ENCODE measurements around the gene SAMM50. TPM values are rescaled to one million over a fixed set of nuclear protein-coding genes. Genes with fewer than 3 reads are reported as not detected.

The SAMM50 gene
- total RNA-seq, 1 experiment from 2014 or later, result 40.8 TPM

DNA sequence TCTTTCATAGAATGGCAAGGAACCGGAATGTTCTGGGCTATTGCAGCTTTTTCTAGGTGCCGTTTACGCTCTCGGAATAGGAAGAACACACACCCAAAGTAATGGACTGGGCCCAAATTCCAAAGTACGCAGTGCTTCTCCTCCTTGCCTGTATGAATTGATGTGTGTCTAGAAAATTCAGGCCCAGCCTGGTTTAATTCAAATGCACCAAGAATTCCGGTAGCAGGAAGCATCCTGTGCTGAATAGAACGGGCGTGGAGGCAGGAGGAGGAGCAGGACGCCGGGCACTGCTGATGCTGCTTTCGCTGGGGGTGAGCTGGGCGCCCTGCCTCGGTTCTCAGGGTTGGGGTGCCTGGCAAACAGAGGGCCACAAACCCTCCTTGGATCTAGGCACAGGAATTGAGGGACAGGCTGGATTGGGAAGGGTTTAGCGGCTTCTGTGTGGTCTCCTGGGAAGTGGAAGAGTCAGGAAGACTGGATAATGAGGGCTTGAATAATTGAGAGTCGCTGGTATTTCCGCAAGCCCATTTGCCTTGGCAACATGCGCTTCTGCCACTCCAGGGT, 70.9 kb downstream of the SAMM50 start (continued):
- TF ChIP-seq, protein P1, sequence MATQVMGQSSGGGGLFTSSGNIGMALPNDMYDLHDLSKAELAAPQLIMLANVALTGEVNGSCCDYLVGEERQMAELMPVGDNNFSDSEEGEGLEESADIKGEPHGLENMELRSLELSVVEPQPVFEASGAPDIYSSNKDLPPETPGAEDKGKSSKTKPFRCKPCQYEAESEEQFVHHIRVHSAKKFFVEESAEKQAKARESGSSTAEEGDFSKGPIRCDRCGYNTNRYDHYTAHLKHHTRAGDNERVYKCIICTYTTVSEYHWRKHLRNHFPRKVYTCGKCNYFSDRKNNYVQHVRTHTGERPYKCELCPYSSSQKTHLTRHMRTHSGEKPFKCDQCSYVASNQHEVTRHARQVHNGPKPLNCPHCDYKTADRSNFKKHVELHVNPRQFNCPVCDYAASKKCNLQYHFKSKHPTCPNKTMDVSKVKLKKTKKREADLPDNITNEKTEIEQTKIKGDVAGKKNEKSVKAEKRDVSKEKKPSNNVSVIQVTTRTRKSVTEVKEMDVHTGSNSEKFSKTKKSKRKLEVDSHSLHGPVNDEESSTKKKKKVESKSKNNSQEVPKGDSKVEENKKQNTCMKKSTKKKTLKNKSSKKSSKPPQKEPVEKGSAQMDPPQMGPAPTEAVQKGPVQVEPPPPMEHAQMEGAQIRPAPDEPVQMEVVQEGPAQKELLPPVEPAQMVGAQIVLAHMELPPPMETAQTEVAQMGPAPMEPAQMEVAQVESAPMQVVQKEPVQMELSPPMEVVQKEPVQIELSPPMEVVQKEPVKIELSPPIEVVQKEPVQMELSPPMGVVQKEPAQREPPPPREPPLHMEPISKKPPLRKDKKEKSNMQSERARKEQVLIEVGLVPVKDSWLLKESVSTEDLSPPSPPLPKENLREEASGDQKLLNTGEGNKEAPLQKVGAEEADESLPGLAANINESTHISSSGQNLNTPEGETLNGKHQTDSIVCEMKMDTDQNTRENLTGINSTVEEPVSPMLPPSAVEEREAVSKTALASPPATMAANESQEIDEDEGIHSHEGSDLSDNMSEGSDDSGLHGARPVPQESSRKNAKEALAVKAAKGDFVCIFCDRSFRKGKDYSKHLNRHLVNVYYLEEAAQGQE (IDR thresholded peaks at IDR 0.05; ENCODE audit: low read depth), result no peak
- TF ChIP-seq YY1 (IDR thresholded peaks at IDR 0.05; ENCODE audit: extremely low read depth, insufficient replicate concordance, low read depth, low read length), result no peak
- no peak for TF ChIP-seq EZH2phosphoT487 (IDR thresholded peaks at IDR 0.05; ENCODE audit: borderline replicate concordance)
- TF ChIP-seq ELF1 (IDR thresholded peaks at IDR 0.05; ENCODE audit: borderline replicate concordance, low read depth), result no peak

DNA sequence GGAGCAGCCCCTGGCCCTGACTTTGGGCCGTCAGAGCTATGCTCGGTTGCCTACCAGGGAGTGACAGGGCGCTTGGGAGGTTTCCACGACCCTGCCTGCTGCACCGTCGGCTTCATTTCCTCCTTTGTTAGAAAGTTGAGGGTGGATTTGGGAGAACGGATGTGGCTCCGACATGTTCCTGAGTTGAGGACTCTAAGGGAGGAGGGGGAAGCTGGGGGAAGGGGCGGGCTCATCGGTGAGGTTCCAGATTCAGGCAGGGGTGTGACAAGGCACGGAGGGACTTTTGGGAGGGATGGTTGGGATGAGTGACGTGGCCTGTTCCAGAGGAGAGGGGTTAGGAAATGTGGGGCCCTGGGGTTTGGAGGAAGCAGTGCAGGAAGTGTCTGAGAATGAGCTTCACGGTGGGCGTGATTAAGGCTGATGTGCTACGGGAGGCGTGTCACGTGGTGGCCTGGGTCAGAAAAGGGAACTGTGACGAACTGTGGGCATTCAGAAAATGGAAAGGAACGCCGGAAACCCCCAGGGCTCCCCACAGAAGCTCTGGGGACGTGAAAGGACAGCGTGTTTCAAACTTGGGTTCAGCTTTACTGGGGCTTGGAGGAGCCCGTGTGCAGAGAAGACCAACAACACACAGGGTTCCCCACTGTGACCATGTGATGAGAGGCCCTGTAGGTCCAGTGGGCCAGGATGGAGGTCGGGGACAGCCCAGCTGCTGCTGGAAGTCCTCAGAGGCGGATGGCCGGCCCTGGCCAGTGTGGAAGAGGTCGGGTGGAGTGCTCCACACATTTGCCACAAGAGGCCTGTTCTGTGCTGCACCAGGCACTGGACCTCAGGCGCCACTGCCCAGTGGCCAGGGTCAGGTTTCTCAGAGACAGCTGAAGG, 71.6 kb downstream of the SAMM50 start:
- intact Hi-C loops (cut with micrococcal nuclease), result no loop called here
- Histone ChIP-seq H3K4me1 (ENCODE audit: control insufficient read depth in 1 of 2, insufficient read depth in 2 of 2, low read length in 2 of 2) (peaks cover 0 to 19% of the 10 kb centered on the region in 2 experiments; a peak in 1 of 4 replicates), H3K4me2 (ENCODE audit: low read length) (no peak overlapping the region), H3K4me3 (replicated peaks in 1 of 2; ENCODE audit: low read depth in 1 of 2, low read length in 2 of 2) (no peak overlapping the region), H4K20me1 (ENCODE audit: insufficient read depth) (no peaks in the 10 kb centered on the region), H3K36me3 (ENCODE audit: control insufficient read depth in 1 of 2, insufficient read depth in 2 of 2, low read length in 2 of 2) (no peaks in the 10 kb centered on the region), H3K27ac (ENCODE audit: low read depth, low read length) (no peak overlapping the region), H3K79me2 (ENCODE audit: insufficient read depth, low read length) (peaks cover 18% of the 10 kb centered on the region; the same call in 1 of the 2 replicates), H2AFZ (ENCODE audit: low read depth, low read length, poor library complexity, severe bottlenecking) (no peak overlapping the region), H3K9me2 (ENCODE audit: insufficient read depth) (no peaks in the 10 kb centered on the region), H3K27me3 (ENCODE audit: insufficient read depth, low read length) (no peaks in the 10 kb centered on the region), H3K9me3 (ENCODE audit: control insufficient read depth in 1 of 2, insufficient read depth in 1 of 2, low read depth in 1 of 2, low read length in 2 of 2) (no peaks in the 10 kb centered on the region), H3K9ac (ENCODE audit: low read length) (no peak overlapping the region)
- RAD21 ChIA-PET (ENCODE audit: low non-redundant PET in 1 of 2, low total read pairs in 2 of 2, uncharacterized antibody in 2 of 2, unreplicated experiment in 2 of 2), result no interaction called here
- CTCF ChIA-PET, result no interaction called here
- DNase-seq (ENCODE audit: low read depth, low spot score), result no peak
- ATAC-seq, result no peak
- BruUV-seq (replicated peaks), result no TSS peak
- POLR2A ChIA-PET, result no interaction called here
- no peak for TF ChIP-seq EZH2 (IDR thresholded peaks at IDR 0.05)
- TF ChIP-seq, protein P2, sequence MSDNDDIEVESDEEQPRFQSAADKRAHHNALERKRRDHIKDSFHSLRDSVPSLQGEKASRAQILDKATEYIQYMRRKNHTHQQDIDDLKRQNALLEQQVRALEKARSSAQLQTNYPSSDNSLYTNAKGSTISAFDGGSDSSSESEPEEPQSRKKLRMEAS (IDR thresholded peaks at IDR 0.05), result no peak
- no peak for TF ChIP-seq ZNF274 (IDR thresholded peaks at IDR 0.05; ENCODE audit: low read depth, low read length)
- TF ChIP-seq ELF1 (IDR thresholded peaks at IDR 0.05; ENCODE audit: borderline replicate concordance, low read depth), result no peak
- TF ChIP-seq POLR2AphosphoS5 (IDR thresholded peaks at IDR 0.05; ENCODE audit: low read depth, low read length), result no peak
- TF ChIP-seq TCF7L2 (IDR thresholded peaks at IDR 0.05; ENCODE audit: borderline replicate concordance, extremely low read depth, insufficient read depth, insufficient read length), result no peak
- no peak for TF ChIP-seq CEBPB (IDR thresholded peaks at IDR 0.05; ENCODE audit: low read depth)
- TF ChIP-seq CBX3 (IDR thresholded peaks at IDR 0.05; ENCODE audit: low read depth), result no peak
- no peak for TF ChIP-seq JUND (IDR thresholded peaks at IDR 0.05)
- TF ChIP-seq, protein P3, sequence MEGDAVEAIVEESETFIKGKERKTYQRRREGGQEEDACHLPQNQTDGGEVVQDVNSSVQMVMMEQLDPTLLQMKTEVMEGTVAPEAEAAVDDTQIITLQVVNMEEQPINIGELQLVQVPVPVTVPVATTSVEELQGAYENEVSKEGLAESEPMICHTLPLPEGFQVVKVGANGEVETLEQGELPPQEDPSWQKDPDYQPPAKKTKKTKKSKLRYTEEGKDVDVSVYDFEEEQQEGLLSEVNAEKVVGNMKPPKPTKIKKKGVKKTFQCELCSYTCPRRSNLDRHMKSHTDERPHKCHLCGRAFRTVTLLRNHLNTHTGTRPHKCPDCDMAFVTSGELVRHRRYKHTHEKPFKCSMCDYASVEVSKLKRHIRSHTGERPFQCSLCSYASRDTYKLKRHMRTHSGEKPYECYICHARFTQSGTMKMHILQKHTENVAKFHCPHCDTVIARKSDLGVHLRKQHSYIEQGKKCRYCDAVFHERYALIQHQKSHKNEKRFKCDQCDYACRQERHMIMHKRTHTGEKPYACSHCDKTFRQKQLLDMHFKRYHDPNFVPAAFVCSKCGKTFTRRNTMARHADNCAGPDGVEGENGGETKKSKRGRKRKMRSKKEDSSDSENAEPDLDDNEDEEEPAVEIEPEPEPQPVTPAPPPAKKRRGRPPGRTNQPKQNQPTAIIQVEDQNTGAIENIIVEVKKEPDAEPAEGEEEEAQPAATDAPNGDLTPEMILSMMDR (IDR thresholded peaks at IDR 0.05 in 2 of 3, conservative IDR thresholded peaks at IDR 0.05 in 1 of 3; ENCODE audit: borderline replicate concordance in 1 of 3, insufficient read depth in 1 of 3, low read depth in 2 of 3, low read length in 2 of 3), result no peak
- TF ChIP-seq SRF (IDR thresholded peaks at IDR 0.05; ENCODE audit: low read depth), result no peak
- TF ChIP-seq ZFX (IDR thresholded peaks at IDR 0.05), result no peak
